Measurements from ENCODE around the gene H1-8.
"Not testable (repeated sequence)": the region's sequence is repeated elsewhere in the genome, so short reads cannot be mapped to it uniquely, and the experiment has no call there.

H1-8 gene

DNA sequence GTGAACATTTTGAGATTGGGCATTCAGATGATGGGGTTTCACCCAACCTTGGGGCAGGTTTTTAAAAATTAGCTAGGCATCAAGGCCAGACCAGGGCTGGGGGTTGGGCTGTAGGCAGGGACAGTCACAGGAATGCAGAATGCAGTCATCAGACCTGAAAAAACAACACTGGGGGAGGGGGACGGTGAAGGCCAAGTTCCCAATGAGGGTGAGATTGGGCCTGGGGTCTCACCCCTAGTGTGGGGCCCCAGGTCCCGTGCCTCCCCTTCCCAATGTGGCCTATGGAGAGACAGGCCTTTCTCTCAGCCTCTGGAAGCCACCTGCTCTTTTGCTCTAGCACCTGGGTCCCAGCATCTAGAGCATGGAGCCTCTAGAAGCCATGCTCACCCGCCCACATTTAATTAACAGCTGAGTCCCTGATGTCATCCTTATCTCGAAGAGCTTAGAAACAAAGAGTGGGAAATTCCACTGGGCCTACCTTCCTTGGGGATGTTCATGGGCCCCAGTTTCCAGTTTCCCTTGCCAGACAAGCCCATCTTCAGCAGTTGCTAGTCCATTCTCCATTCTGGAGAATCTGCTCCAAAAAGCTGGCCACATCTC is 8.4 kb upstream of the H1-8 start:
- DNase-seq, result no peak

DNA sequence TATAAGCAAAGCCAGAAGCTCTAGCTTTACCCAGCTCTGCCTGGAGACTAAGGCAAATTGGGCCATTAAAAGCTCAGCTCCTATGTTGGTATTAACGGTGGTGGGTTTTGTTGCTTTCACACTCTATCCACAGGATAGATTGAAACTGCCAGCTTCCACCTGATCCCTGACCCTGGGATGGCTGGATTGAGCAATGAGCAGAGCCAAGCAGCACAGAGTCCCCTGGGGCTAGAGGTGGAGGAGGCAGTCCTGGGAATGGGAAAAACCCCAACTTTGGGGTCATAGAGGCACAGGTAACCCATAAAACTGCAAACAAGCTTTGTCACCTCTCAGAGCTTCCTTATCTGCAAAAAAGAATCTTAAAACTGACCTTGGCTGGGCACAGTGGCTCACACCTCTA is 7.9 kb upstream of the H1-8 start:
- DNase-seq, result no peak

DNA sequence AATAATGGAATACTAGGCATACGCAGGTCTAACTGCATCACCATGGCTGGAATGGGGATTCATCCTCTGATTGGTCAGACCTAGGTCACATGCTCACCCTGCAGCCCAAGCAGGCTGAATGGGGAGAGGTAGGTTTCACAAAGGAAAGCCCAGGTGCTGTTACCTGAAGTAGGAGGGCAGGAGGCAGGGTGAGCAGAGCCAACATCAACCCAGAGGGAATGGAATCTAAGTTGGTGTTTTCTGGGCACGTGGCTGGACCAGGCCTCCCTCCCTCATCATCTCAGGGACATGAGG is 6.7 kb upstream of the H1-8 start:
- DNase-seq, result no peak

DNA sequence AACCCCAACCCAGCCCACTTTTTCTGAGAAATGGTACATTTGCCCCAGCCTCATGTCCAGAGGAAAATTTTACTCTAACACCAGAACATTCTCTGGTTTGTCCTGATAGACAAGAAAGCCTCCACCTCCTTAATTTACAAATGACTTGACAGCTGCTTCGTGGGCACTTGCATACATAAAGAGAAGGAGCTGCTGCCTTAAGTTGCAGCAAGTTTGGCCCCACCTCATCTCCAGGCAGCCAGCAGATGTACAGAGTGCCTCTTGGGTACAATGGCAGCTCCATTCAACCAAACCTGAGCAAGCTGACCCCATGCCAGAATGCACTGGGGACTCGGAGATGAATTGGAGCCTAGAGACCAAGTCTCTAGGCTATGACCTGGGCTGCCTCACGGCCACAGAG is 6.2 kb upstream of the H1-8 start:
- DNase-seq, result no peak

DNA sequence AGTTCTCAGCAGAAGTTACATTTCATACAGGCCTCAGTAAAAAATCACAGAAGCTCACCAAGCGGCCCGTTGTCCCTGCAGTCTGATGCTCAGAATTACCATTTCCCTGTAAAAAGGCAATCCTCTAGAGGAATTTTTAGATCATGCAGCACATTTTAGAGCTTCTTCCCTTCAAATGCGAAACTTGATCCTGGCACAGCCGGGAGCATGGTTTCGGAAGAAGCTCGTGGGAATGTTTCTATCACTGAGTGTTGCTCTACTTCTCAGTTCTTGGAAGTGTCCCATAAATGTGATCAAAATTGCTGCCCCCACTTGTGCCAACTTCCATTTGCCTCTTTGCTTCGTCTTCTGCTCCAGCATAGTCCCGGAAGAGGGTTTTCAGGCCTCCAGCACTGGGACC is 3.8 kb upstream of the H1-8 start:
- DNase-seq, result no peak

DNA sequence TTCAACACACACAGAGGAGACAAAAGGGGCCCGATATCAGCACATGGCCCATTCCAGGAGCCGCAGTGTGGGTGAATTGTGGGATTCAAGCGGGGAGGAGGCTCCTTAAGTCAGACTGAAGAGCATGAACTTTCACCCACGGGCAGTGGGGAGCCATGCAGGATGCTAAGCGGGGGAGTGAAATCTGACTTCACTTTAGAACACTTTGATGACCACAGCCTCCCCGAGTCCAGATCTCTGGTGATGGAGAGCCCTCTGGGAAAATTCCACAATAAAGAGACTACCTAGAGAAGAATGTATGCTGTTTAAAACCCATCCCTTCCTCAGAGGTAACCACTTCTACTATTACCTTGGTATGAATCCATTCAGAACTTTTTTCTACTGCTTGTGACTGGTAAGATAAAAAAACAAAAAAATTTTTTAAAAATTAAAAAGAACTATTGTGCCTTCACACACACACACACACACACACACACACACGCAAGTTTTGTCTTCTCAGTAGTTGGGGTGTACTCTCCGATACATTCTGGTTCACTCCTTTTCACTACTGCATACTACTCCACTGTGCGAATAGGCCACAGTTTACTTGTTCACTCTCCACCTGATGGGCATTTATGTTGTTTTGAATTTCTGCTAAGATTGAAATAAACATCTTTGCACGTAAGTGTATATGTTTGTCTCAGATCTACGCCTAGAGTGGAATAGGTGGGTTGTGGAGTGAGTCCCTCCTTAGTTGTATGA is 2.0 kb upstream of the H1-8 start:
- DNase-seq, result no peak

DNA sequence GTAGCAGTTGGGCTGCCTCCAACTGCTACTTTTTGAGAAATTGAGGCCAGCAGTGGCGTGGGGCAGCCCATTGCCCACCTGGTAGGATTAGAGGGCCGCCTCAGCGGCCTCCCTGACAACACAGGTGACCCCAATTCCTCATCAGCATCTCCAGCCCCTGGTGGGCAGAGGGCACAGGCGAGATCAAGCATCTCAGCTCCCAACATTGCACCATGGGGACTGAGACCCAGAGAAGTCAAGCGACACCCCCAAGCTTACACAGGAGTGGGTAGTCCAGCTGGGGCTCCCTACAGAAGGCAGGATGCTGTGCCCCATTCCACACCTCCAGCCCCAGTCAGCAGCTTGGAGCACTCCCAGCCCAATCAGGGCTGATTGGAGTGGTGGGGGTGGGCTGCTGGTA is 228 bp upstream of the H1-8 start:
- DNase-seq, result no peak

DNA sequence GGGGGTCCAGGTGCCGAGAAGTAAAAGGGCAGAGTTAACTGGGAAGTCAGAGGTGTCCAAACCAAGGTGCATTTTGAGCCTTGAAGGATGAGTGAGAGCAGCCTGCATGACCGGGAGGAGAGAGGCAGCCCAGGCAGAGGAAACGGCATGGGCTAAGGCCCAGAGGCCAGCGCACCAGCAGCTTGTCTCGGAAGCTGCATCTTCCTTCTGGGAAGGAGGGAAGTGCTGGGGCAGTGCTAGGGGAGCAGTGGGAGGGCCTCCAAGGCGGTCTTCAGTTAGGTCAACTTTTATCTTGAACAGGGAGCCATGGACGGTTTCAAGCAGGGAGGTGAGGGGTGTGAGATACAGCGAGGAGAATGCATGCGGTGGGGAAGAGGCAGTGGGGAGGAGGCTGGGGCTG is 1.0 kb downstream of the H1-8 start:
- DNase-seq, result no peak

DNA sequence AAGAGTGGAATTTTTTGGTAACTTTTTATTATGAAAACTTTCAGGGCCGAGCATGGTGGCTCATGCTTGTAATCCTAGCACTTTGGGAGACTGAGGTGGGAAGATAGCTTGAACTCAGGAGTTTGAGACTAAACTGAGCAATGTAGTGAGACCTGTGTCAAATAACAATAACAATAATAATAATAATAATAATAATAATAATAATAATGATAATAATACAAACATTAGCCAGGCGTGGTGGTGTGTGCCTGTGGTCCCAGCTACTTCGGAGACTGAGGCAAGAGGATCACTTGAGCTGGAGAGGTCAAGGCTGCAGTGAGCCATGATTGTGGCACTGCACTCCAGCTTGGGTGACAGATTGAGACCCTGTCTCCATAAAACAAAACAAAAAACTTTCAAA is 3.0 kb downstream of the H1-8 start:
- not testable (repeated sequence) for DNase-seq

DNA sequence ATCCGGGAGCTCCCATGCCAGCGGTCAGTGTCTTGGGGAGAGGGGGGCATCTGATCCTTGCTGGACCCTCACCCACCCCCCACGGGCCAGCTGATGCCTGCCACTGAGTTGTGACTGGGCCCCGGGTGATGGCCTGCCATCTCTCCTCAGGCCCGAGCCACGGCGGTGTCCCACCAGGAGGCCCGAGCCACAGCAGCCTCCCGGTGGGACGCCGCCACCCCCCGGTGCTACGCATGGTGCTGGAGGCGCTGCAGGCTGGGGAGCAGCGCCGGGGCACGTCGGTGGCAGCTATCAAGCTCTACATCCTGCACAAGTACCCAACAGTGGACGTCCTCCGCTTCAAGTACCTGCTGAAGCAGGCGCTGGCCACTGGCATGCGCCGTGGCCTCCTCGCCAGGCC is 4.3 kb downstream of the H1-8 start:
- DNase-seq, result no peak

DNA sequence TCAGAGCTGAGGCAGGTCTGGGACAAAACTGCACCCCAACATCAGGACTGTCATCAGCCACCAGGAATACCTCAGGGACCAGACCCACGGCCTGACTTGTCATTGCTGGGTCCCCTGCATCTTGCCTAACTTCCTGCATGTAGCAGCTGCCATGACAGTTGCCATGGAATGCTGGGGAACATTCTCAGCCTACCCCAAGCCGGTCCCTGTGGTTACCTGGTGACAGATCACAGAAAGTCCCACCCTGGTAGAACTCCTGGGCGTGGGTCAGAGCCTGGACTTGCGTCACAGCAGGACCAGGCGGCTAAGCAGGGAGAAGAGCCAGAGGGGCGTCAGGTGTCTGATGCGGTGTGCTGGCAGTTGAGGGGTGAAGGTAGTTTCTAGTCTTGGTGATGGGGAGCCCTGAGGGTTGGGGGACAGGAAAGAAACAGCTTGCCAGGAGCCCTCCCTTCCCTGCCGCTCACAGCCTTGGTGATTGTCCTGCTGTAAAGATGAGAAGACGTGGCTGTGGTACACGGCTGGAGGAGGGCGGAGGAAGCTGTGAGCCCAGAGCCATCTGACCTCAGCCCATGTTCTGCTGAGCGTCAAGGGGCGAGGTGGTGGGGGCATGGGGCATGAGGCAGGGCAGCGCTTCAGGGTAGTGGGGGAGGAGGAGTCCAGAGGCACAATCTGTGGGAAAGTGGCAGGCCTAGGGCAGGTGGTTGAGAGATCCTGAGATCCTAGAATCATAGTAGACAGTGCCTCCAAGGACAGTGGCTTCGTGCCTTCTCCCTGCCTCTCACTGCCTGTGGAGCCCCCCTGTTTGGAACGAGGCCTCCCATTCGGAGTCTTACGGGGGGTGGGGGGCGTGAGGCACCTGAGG is 5.4 kb downstream of the H1-8 start:
- DNase-seq, result no peak

DNA sequence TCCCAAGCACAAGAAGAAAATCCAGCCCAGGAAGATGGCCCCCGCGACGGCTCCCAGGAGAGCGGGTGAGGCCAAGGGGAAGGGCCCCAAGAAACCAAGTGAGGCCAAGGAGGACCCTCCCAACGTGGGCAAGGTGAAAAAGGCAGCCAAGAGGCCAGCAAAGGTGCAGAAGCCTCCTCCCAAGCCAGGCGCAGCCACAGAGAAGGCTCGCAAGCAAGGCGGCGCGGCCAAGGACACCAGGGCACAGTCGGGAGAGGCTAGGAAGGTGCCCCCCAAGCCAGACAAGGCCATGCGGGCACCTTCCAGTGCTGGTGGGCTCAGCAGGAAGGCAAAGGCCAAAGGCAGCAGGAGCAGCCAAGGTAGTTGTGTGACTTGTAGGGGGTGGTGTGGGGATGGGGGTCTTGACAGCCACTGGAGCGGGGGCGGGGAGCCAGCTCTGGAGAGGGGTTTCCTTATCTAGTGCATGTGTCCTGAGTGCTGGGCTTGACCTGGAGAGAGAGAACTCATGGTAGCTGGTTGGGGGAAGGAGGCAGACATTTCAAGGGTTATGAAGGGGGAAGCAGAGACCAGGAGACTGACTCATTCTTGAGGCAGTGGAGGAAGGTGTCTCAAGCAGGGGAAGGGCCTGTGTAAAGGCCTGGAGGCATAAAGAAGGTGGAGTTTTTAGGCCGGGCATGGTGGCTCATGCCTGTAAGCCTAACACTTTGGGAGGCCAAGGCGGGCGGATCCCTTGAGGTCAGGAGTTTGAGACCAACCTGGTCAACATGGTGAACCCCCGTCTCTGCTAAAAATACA is 6.2 kb downstream of the H1-8 start:
- no peak for DNase-seq

DNA sequence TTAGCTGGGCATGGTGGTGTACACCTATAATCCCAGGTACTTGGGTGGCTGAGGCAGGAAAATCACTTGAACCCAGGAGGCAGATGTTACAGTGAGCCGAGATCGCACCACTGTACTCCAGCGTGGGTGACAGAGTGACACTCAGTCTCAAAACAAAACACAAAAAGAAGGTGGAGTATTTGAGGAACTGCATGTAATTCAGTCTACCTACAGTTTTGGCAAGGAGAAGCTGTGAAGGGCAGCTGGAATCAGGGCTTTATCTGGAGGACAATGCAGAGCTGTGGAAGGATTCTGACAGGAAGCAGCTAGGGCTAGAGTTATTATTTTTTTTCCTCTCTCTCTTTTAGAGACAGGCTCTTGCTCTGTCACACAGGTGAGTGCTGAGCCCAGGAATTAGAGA is 6.8 kb downstream of the H1-8 start:
- no peak for DNase-seq

DNA sequence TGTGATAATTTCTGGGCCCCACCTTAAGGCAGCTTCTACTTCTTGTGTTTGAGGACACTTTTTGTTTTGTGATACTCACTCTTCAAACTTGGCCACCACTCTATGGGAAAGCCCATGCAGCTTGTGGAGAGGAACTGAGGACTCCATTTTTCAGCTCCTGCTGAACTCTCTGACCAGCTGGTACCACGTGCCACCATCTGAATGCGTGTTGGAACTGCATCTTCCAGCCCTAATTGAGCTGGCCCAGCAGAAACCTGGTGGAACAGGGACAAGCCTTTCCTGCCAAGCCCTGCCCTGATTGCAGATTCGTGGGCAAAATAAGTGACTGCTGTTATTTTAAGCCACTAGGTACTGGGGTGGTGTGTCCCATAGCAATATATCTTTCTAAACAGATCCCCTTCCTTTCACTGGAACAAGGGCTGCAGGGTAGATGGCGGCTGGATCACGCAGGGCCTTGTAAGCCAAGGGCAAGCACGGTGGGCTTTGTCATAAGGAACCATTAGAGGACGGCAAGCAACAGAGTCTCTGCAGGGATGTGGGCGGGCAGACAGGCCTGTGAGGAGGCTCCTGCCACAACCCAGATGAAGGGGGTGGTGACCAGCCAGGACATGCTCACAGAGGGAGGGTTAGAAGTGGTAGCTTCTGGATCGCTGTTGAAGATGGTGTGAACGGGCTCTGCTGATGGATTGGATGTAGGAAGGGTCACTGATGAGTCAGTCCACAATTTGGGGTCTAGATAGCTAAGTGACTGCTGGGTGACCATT is 9.5 kb downstream of the H1-8 start:
- no peak for DNase-seq

DNA sequence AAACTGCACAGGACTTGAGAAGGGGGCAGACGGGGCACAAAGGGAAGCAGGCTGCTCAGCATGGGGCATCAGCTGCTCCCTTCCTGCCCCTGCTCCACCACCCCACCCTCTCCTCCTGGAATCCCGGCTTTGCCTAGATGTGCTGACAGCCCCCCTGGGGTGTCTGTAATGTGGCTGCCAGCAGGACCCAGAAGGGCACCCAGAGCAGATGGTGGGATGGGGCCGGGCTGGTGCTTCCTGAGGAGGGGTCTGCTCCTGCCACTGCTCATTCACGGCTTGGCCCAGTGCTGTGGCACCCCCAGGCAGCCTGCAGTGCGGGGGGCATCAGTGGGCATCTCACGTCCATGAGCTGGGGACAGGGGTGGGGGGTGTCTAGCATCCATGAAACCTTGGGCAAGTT is 10.2 kb downstream of the H1-8 start:
- DNase-seq, result no peak

DNA sequence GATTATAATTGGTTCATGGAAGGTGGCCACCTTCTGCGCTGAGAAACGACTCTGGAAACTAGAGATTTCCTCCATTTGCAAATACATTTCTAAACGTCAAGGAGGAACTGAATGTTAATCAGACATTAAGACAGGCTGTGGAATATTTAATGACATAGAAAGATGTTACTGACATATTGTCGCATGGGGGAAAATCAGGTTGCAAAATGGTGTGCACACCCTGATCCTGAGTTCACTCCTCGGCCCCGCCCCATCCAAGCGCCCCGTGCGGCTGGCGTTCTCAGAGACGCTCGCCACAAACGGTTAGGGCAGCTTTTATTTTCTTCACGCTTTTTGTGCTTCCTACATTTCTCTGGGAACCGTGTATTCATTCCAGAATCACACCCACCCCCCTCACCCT is 10.7 kb downstream of the H1-8 start:
- no peak for DNase-seq

DNA sequence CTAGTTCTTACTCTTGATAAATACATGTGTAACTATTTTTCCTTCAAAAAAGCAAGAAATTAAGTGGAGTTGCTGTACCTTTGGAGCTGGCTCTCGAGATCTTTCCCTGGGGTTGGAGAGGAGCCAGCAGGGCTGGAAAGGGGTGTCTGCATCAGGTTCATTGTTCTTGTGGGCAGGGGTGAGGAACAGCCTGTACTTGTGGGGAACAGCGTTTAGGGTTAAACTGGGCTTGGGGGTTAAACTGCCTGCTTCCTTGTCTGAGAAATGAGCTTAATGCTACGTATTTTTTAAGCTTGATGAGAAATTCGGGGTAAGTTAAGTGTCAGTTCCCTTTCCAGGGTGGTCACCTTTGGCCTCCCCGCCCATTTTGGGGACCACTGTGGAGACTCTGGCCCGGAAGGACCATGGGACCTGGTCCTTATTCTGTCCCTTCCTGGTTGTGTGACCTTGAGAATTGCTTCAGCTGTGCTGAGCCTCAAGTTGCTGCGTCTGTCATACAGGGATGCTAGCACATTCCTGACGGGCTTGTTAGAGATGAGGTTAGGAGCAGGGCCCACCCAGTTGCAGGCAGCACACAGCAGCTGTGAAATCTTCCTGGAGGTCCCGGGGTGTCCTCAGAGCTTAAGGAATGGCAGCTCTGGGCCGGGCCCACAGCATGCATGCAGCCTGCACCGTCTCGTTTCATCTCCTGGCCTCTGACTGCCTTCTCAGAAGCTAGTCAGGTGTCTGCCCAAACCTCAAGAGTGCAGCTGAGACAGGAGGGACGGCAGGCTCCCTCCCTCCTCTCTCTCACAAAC is 11.6 kb downstream of the H1-8 start:
- no peak for DNase-seq

DNA sequence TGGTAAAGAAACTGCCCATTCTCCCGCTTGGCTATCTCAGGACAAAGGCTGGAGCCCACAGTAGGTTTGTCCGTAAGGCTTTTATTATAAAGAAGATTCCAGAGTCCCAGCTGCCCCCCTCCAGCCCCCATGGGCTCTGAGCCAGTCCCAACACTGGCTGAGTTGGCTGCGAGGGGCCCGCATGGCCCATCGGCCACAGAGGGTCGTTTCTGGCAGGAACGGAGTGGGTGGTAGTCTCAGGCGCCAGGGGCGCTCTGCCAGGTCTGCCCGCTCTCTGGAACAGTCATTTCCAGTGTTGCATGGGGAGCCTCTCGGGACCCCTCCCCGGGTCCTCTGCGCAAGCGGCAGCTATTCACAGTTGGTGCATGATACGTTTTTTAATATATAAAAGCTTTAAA is 12.2 kb downstream of the H1-8 start:
- no peak for DNase-seq

DNA sequence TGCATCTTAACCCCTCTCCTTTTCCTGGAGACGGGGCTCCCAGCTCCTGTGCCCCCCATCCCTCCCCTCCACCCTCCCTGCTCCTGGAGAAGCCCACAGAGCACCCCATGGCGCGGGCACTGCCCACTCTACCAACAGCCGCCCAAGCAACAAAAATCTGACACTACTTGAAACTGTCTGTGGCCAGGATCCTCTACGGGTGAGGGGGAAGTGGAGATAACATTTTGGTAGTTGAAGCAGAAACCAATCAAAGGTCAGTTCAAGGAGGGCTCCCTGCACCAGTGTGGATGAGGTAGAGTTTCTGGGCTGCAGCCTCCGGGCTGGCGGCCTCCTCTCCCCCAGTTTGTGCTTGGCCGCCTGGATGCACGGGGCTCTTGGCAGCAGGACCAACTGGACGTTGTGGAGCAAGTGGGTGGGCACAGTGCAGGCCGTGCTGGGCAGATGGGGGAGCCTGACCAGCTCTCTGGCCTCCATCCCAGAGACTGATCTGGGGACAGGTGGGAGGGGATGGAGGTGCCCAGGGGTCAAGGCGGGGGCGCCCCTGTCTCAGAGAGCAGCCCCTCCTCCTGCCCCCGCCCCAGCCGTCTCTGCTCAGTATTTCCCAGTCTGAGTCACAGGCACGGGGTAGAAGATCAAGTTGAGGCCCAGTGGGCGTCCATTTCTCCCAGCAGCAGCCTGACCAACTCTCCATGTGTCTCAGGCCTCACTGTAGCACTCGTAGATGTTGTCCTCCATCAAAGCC is 12.8 kb downstream of the H1-8 start:
- no peak for DNase-seq

DNA sequence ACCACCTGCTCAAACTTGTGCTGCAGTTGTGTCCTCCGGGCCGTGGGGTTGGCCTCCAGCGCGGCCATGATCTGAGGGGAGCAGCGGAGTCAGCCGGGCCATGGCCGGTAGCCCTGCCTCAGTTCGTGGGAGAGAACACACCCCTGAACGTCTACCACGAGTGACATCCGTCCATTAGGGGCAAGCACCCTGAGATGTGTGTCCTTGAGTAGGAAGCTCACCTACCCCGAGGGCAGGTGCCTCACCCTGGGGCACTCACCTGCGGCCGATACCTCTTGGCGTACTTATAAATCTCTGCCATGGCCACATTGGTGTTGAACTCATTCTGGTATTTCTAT is 13.4 kb downstream of the H1-8 start:
- DNase-seq, result no peak

DNA sequence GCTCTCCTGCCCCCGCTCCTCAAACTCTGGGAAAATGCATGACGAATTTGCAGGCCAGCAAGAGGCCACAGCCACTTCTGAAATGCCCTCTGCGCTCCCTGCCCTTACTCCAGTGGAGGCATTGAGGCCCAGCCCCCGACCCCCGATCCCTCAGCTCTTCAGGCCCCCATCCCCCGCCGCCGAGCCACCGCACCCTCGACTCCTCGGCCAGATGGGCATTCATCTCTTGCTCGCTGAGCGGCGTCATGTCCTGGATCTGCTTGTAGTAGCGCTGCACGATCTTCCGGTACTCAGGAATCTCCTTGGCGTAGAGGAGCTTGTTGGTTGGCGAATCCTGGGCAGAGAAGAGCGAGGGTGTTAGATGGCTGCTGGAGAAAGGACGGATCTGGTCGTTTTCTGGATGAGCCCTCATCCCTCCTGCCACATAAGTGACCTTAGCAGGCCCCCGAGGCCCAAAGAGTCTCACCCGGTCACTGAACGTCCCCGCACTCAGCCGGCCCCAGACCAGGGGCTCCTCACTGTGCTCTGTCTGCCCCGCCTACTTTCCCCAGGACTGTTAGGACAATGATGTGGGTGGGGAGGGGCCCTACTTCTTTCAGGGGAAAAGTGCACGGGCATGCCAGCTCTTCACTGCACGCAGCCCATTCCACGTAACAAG is 14.0 kb downstream of the H1-8 start:
- DNase-seq, result no peak

All from SW 1271 (cell line).